DOHH2 (cell line): ENCODE data around the gene PRR15L.

ENCODE experiments used
- EZH2phosphoT487 ChIP-seq: fragments of 200-600 bp; sonication (generic); IDR thresholded peaks from 2 replicates; pipeline ENCODE4 v1.6.1; 2017; ENCODE audit warnings: borderline replicate concordance, mild to moderate bottlenecking, antibody characterized with exemption, low read length, moderate library complexity, mixed read lengths
- TF ChIP-seq, protein P1 (sequence below): fragments of 200-600 bp; sonication (generic); IDR thresholded peaks from one replicate; pipeline ENCODE4 v1.5.1; 2014; ENCODE audit warnings: antibody characterized with exemption, mild to moderate bottlenecking, low read depth, low read length; ENCODE audit not compliant: poor library complexity, severe bottlenecking

- TF ChIP-seq, protein P1, sequence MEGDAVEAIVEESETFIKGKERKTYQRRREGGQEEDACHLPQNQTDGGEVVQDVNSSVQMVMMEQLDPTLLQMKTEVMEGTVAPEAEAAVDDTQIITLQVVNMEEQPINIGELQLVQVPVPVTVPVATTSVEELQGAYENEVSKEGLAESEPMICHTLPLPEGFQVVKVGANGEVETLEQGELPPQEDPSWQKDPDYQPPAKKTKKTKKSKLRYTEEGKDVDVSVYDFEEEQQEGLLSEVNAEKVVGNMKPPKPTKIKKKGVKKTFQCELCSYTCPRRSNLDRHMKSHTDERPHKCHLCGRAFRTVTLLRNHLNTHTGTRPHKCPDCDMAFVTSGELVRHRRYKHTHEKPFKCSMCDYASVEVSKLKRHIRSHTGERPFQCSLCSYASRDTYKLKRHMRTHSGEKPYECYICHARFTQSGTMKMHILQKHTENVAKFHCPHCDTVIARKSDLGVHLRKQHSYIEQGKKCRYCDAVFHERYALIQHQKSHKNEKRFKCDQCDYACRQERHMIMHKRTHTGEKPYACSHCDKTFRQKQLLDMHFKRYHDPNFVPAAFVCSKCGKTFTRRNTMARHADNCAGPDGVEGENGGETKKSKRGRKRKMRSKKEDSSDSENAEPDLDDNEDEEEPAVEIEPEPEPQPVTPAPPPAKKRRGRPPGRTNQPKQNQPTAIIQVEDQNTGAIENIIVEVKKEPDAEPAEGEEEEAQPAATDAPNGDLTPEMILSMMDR: no peak
- no peak for TF ChIP-seq EZH2phosphoT487
Observed at GRCh38 chr17:47956791-47957590, 692 bp downstream of the PRR15L start.
